Loucy (cell line): ENCODE results near the gene ALS2.

Experiments used
- EZH2phosphoT487 ChIP-seq: fragments of 200-600 bp; IDR thresholded peaks from 2 replicates; pipeline ENCODE4 v1.6.1; 2018; ENCODE audit warnings: antibody characterized with exemption, mild to moderate bottlenecking, moderate library complexity, borderline replicate concordance
- TF ChIP-seq, protein P1 (sequence below): fragments of 200-600 bp; sonication (generic); conservative IDR thresholded peaks from 2 replicates; pipeline ENCODE4 v1.5.1; 2014; ENCODE audit warnings: mild to moderate bottlenecking, antibody characterized with exemption, low read length

DNA sequence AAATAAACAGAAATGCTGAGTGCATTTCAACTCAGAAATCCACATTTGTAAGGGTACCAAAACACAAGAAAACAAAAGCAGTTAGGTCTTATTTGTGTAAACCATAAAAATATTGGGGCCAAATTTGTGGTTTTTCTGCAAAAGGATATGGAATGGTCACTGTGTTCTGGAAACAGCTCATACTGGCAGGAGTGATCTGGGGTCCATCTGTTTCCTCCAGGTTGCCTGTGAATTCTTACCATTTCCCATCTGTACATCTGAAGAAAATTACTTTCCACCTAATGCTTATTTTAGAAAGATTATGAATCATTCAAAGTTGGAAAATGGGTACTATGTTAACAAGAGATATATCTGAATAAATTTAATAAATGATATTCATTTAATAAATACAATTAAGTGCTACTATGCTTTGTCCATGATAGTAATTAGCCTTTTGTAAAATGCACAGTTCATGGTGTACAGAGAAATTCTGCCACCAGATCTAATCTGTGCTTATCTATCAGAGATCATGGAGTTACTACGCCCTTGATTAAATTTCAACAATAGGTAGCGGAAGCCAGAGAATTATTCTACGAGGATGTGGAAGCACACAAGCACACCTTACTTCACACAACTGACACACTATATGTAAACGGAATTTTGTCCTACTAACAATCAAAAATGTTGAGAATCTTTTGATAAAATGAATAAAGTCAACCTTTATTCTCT, 10.9 kb downstream of the ALS2 start:
- no peak for TF ChIP-seq EZH2phosphoT487
- TF ChIP-seq, protein P1, sequence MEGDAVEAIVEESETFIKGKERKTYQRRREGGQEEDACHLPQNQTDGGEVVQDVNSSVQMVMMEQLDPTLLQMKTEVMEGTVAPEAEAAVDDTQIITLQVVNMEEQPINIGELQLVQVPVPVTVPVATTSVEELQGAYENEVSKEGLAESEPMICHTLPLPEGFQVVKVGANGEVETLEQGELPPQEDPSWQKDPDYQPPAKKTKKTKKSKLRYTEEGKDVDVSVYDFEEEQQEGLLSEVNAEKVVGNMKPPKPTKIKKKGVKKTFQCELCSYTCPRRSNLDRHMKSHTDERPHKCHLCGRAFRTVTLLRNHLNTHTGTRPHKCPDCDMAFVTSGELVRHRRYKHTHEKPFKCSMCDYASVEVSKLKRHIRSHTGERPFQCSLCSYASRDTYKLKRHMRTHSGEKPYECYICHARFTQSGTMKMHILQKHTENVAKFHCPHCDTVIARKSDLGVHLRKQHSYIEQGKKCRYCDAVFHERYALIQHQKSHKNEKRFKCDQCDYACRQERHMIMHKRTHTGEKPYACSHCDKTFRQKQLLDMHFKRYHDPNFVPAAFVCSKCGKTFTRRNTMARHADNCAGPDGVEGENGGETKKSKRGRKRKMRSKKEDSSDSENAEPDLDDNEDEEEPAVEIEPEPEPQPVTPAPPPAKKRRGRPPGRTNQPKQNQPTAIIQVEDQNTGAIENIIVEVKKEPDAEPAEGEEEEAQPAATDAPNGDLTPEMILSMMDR = no peak
